Ishikawa (cell line): ENCODE measurements around the gene XRCC3.

Source experiments
- CEBPB ChIP-seq: IDR thresholded peaks from 2 replicates; pipeline ENCODE4 v1.6.1; 2012
- CREB1 ChIP-seq: IDR thresholded peaks from 2 replicates; pipeline ENCODE4 v1.6.1; 2012; ENCODE audit warnings: low read depth
- EP300 ChIP-seq: IDR thresholded peaks from 2 replicates; pipeline ENCODE4 v1.6.1; 2012; ENCODE audit warnings: borderline replicate concordance
- FOXM1 ChIP-seq: IDR thresholded peaks from 2 replicates; pipeline ENCODE4 v1.6.1; 2012; ENCODE audit warnings: low read depth, borderline replicate concordance
- NFIC ChIP-seq: IDR thresholded peaks from 2 replicates; pipeline ENCODE4 v1.6.1; 2012
- TAF1 ChIP-seq: IDR thresholded peaks from 2 replicates; pipeline ENCODE4 v1.6.1; 2012; ENCODE audit warnings: low read depth, mild to moderate bottlenecking
- YY1 ChIP-seq: IDR thresholded peaks from 2 replicates; pipeline ENCODE4 v1.6.1; 2012; ENCODE audit warnings: low read depth
- TF ChIP-seq, protein P1 (sequence below): IDR thresholded peaks from 2 replicates; pipeline ENCODE4 v1.6.1; 2012; ENCODE audit warnings: low read depth, mild to moderate bottlenecking
- TF ChIP-seq, protein P2 (sequence below): IDR thresholded peaks from 2 replicates; pipeline ENCODE4 v1.6.1; 2012
- TF ChIP-seq, protein P3 (sequence below): IDR thresholded peaks from 2 replicates; pipeline ENCODE4 v1.6.1; 2012

DNA sequence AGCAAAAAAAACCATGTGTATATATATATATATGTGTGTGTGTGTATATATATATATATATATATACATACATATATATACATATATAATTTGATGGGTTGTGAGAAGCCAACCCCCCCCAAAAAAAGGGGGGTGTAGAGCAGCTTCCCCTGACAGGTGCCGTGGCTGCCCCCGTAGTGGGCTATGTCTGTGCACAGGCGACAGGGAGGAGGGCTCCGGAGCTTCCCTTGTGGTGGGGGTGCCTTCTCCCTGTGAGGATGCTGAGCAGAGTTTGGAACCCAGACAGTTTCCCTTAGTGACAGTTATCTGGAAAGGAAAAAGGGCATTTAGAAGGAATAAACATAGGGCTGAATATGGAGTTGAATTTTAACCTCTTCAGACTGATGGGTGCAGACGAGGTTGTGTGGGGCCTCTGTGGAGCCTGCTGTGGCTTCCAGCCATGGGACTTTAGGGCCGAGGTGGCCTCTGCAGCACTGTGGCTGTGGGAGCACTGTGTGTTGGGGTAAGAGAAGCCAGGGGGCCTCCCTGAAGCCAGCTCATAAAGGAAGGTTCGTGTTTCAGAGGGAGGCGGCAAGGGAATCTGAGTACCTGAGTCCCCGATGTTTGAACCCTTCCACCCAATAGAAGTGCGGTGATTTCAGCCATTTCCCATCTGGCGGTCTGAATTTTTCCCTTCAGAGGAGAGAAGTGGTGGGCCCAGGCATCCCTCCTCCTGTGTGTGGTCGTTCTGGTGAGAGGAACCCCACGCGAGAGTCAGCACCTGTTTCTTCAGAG lies 19.8 kb downstream of the XRCC3 start:
- TF ChIP-seq, protein P1, sequence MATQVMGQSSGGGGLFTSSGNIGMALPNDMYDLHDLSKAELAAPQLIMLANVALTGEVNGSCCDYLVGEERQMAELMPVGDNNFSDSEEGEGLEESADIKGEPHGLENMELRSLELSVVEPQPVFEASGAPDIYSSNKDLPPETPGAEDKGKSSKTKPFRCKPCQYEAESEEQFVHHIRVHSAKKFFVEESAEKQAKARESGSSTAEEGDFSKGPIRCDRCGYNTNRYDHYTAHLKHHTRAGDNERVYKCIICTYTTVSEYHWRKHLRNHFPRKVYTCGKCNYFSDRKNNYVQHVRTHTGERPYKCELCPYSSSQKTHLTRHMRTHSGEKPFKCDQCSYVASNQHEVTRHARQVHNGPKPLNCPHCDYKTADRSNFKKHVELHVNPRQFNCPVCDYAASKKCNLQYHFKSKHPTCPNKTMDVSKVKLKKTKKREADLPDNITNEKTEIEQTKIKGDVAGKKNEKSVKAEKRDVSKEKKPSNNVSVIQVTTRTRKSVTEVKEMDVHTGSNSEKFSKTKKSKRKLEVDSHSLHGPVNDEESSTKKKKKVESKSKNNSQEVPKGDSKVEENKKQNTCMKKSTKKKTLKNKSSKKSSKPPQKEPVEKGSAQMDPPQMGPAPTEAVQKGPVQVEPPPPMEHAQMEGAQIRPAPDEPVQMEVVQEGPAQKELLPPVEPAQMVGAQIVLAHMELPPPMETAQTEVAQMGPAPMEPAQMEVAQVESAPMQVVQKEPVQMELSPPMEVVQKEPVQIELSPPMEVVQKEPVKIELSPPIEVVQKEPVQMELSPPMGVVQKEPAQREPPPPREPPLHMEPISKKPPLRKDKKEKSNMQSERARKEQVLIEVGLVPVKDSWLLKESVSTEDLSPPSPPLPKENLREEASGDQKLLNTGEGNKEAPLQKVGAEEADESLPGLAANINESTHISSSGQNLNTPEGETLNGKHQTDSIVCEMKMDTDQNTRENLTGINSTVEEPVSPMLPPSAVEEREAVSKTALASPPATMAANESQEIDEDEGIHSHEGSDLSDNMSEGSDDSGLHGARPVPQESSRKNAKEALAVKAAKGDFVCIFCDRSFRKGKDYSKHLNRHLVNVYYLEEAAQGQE: no peak
- TF ChIP-seq FOXM1 (no peak), YY1 (no peak), TAF1 (no peak), CEBPB (no peak), EP300 (no peak), CREB1 (no peak), NFIC (no peak)
- TF ChIP-seq, protein P2, sequence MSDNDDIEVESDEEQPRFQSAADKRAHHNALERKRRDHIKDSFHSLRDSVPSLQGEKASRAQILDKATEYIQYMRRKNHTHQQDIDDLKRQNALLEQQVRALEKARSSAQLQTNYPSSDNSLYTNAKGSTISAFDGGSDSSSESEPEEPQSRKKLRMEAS: no peak
- TF ChIP-seq, protein P3, sequence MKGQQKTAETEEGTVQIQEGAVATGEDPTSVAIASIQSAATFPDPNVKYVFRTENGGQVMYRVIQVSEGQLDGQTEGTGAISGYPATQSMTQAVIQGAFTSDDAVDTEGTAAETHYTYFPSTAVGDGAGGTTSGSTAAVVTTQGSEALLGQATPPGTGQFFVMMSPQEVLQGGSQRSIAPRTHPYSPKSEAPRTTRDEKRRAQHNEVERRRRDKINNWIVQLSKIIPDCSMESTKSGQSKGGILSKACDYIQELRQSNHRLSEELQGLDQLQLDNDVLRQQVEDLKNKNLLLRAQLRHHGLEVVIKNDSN: no peak
